Measurements from ENCODE around the gene DDX28.
"Not testable (repeated sequence)": the region's sequence is repeated elsewhere in the genome, so short reads cannot be mapped to it uniquely, and the experiment has no call there.

Gene DDX28

DNA sequence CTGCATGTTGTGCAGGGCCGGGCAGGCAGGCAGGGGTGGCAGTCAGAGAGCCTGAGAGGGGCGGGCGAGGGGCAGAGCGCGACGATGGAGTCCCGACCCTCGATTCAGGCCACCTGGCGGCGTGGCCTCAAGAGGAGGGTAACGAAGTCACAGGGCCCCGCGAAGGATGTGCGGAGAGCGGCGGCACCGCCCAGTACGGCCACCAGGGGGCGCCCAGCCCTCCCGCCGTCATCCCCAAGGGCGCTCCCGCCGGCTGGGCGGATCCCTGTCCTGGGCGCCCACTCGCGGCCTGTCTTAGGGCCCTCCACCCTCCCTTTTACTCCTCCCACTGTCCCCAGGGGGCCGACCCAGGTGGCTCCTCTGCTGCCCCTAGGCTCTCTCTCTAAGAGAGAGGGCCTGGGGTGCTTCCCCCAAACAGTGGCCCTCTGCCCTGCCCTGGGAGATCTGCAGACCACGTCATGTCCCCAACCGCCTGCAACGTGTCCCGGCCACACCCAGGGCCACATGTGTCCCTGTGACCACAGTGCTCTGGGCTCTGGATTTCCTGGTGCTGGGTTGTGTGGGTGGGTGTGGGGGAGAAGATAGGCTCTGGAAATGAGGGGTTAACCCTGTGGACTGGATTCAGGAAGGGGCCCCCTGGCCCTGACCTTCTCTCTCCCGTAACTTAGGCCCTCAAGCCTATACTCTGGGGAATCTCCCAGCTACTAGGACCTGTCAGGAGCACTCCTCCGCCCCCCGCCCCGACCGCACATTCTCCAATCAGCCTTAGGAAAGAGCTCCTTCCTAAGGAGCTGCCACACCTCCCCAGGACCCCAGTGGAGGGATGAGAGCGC is 29.6 kb downstream of the DDX28 start:
- DNase-seq, result peak; percentile 95

DNA sequence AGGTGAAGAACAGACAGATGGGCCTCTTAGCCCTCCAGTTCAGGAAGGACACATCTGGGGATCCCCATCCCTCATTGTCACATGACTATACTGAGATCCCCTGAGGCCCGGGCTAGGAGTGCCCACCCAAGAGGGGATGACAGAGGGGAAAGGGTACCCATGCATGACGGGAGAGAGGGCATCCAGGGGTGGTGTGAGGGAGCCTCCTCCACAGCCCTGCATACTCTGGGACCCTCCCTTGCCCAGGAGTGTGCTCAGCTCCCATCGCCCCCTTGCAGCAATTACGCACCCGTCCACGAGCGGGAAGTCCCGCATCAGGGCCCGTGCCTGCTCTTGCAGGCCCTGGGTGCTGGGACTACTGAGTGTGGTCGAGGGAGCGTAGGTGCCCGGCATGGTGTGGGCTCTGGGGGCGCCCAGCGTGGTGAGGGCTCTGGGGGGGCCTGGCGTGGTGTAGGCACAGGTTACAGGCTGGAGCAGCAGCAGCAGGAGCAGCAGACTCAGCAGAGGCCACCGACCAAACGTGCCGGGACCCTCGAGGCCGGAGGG is 30.3 kb downstream of the DDX28 start:
- no peak for DNase-seq

DNA sequence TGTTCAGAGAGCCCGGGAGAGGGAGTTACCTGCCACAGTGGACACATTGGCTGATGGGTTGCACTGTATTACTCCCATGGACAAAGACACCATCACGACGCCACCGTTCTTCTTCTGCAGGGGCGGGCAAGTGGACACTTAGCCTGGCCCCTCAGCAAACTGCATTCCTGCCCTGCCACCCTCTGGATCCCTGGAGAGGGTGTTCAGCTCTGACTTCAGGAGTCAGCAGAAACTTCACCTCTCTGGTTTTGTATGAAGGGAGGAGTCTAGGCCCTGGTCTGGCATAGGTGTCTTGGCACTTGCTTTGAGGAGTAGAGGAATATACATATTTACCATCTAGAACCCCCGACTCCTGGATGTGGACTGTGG is 33.0 kb downstream of the DDX28 start:
- DNase-seq, result no peak

DNA sequence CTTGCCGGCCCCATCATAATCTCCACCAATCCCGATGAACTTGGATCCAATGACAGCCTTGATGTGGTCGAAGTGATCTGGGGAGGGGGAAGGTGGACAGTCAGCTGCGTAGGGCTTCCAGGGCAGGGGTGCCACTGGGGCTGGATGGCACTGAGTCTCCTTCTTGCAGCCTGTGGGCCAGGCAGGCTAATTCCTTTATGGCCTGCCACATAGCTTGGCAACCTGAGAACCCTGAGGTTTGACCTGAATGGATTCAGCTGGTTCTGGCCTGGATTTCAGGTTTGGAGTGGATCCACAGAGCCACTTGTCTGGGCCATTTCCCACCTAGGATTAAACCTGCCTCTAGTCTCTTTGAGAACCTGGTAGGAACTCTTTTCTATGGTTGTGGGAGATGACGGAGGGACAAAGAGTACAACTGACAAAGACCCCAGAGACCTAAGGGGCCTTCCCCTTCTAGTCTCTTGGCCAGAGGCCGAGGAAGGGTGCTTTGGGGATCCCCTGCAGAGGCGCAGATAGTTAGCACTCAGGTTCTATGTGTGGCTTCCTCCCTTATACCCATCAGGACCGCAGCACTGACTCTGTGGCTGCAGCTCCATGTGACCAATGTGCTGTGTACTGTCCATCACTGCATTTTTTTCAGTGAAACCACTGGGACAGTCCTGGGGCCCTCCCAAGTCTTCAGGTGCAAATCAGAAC is 33.6 kb downstream of the DDX28 start:
- no peak for DNase-seq

DNA sequence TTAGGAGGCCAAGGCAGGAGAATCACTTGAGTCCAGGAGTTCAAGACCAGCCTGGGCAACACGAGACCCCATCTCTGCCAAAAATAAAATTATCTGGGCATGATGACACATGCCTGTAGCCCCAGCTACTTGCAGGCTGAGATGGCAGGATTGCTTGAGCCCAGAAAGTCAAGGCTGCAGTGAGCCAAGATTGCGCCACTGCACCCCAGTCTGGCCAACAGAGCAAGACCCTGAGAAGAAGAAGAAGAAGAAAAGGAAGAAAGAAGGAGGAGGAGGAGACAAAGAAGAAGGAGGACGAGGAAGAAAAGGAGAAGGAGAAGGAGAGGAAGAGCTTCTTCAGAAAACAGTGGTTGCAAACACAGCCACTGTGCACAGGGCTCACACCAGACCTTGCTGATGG is 34.4 kb downstream of the DDX28 start:
- DNase-seq, result no peak

DNA sequence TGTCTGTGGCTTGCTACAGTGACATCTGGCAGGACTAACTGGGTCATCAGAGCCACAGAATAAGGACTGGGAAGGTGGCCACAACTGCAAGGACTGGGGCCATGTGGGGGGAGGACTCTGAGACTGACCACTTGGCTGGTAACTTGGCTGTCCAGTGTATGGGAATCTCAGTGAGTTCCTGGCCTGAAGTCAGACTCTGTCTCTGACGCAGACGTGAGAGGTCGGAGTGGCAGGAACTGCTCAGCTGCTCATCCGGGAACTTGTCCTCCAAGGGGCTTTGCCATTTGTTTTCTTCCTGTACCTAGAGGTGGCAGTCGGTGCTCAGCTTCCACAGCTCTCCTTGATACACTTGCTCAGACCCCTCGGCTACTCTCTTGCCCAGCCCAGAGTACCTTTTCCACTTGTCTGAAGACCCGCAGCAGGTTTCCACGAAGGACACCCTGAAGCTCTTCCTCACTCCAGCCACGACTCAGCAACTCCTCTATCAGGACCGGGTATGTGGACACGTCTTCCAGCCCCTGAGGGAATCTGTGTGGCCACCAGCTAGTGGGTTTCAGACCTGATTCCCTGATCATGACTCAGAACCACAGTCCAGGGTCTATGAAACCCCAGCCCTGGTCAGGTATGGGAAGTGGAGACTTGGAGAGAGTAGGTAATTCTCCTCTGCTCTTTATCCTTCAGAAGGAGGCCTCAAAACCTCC is 35.4 kb downstream of the DDX28 start:
- no peak for DNase-seq

DNA sequence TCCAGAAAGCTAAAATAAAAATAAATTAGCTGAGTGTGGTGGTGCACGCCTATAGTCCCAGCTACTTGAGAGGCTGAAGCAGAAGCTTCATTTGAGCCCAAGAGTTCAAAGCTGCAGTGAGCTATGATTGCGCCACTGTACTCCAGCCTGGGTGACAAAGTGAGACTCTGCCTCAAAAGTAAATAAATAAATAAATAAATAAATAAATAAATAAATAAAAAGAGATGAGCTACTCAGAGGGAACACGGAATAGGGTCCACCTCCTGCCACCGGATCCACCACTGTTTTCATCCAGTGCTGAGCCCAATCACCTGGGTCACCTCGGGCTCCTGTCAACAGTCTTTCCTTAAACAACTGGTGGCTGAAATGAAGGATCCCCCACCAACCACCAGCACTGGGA is 36.1 kb downstream of the DDX28 start:
- no peak for DNase-seq

DNA sequence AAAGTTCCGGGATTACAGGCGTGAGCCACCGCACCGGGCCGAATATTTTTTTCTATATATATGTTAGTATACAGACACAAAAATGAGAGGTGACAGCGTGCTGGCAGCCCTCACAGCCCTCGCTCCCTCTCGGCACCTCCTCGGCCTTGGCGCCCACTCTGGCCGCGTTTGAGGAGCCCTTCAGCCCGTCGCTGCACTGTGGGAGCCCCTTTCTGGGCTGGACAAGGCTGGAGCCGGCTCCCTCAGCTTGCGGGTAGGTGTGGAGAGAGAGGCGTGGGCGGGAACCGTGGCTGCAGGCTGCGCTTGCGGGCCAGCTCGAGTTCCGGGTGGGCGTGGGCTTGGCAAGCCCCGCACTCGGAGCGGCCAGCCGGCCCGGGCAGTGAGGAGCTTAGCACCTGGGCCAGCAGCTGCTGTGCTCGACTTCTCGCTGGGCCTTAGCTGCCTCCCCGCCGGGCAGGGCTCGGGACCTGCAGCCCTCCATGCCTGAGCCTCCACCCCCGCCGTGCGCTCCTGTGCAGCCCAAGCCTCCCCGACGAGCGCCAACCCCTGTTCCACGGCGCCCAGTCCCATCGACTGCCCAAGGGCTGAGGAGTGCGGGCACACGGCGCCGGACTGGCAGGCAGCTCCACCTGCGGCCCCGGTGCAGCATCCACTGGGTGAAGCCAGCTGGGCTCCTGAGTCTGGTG is 40.9 kb downstream of the DDX28 start:
- no peak for DNase-seq

DNA sequence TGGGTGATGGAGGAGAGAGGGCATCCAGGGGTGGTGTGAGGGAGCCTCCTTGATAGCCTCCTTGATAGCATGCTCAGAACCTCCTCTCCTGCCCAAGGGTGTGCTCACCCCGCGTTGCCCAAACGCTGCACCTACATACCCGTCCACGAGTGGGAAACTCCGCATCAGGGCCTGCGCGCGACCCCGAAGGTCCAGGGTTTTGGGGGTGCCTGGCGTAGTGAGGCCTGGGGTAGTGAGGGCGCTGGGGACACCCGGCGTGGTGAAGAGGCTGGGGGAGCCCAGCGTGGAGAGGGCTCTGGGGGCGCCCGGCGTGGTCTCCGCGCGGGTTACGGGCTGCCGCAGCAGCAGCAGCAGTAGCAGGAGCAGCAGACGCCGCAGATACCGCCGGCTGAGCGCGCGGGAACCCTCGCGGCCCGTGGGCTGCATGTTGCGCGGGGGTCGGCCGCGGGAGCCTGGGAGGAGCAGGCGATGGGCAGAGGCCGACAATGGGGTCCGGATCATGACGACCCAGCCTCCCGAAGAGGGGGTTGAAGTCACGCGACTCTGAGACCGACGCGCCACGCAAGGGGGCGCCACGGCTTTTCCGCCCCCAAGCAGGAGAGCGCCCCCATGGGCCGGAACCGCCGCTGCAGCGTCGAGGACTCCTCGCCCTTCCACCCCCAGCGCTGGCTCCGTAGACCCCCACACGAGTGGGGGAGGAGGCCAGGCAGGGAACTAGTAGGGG is 42.9 kb downstream of the DDX28 start, which contains the start of gene DPEP3:
Gene DPEP3, minus strand, starts transcription at position 545 of the 724 bp plus-strand sequence. Its CDS starts 119 bp downstream, at position 426.
- no peak for DNase-seq

DNA sequence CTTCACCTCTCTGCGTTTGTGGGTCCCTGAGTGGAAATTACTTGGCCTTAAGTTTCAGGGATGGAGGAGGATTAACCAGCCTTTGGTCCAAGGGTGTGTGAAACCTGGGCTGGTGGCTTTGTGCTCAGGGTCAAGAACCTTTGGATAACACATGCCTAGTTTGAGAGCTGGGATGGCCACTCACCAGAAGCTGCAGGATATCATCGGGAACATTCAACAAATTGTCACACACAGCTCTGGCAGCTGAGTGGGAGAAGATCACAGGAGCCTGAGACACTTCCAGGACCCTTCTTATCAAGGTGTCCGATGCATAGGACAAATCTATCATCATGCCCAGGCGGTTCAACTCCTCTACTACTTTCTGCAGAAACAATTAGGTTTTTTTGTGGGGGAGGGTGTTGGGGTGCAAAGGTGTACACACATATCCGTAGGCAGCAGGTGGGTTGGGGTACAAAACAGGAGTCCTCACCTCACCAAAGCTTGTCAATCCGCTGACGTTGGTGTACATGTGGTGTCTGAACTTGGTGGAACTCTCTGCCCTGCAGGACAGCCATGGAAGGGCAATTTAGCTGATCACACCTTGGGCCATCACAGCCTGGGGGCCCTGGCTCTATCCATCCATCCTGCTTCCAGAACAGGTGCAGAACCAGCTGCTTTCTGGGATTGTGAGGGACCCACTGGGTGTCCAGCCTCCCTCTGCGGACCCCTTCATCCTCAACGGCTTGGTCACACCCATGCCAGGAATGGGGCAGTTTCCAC is 45.4 kb downstream of the DDX28 start:
- DNase-seq, result no peak

DNA sequence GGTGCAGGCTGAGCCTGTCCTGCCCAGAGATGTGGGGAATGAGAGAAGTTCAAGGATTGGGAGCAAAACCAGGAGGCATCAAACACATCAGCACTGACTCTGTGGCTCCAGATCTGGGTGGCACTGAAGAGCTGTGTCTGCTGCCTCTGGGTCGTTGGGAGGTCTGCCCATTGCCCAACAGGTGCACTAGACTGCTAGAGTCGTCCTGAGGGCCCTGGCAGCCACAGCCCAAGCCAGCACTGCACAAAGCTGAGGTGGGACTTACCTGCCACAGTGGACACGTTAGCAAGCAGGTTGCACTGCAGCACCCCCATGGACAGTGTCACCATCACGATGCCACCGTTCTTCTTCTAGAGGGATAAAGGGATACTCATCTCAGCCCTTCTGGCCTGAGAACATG is 46.0 kb downstream of the DDX28 start:
- DNase-seq, result no peak

DNA sequence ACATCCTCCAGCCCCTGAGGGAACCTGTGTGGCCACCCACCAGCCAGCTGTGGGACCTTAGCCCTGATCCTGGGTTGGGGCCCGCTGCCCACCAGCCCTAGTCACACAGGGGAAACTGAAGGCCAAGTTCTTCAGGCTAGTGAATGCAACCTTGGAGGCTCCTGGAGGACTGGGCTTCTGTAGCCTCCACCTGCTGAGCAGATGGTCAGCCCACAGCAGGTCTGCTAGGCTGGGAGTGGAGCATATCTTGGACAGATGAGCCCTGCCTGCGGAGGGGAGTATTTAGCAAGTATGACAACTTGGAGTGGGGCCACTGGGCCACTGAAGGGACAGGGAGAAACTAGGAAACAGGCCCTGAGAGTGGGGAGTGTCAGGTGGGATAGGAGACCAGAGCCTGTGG is 46.8 kb downstream of the DDX28 start:
- DNase-seq, result no peak

DNA sequence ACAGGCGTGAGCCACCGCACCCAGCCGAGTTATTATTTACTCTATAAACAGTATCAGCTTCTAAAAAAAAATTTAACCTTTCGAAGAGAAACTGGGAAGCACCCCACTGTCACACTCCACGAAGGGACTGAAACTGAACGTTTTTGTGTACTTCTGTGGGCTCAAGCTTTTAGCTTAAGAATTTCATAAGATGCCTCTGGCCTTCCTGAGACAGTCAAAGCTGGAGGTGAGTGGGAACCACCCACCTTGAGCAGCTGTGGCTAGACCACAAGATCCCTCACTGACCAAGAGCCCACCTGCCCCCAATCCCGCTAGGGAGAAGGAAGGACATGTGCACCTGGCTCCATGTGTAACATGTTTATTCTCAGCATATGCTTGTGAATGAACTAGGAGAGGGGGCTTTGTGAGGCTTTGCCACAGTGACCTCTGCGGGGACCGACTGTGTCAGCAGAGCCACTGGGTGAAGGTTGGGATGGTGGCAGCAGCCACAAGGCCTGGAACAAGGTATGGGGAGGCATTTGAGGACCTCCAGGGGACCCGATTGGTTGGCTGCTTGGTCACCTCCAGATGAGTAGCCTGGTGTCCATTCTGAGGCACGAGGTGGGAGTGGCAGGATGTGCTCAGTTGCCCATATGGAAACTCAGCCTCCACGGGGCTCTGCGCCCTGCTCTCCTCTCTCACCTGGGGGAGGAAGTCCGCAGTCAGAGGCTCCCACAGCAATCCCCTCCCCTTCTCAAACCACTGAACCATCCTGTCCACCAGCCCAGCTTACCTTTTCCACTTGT is 47.5 kb downstream of the DDX28 start:
- DNase-seq, result no peak

DNA sequence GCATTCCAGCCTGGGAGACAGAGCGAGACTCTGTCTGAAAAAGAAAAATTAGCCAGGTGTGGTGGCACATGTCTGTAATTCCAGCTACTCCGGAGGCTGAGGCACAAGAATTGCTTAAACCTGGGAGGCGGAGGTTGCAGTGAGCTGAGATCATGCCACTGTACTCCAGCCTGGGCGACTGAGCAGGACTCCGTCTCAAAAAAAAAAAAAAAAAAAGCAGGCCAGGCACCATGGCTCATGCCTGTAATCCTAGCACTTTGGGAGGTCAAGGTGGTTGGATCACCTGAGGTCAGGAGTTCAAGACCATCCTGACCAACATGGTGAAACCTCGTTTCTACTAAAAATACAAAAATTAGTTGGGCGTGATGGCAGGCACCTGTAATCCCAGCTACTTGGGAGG is 50.7 kb downstream of the DDX28 start:
- not testable (repeated sequence) for DNase-seq

DNA sequence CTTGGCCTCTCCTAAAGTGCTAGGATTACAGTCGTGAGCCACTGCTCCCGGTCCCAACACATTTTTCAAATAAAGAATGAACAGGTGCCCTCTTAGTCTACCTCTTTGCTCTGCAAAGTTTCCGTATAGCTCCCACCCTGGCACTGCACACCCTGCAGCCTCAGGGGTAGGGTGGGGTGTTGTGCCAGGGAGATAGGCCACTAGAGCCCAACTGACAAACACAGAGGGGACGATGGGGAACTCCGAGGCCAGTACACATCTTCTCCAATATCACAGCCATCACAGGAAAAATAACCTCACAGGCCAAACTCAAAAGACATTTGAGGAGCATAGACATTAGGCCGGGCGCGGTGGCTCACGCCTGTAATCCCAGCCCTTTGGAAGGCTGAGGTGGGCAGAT is 51.9 kb downstream of the DDX28 start:
- DNase-seq, result no peak
